ENCODE results near the gene SNAP29.
"Not testable (repeated sequence)": the region's sequence is repeated elsewhere in the genome, so short reads cannot be mapped to it uniquely, and the experiment has no call there.

SNAP29 gene

DNA sequence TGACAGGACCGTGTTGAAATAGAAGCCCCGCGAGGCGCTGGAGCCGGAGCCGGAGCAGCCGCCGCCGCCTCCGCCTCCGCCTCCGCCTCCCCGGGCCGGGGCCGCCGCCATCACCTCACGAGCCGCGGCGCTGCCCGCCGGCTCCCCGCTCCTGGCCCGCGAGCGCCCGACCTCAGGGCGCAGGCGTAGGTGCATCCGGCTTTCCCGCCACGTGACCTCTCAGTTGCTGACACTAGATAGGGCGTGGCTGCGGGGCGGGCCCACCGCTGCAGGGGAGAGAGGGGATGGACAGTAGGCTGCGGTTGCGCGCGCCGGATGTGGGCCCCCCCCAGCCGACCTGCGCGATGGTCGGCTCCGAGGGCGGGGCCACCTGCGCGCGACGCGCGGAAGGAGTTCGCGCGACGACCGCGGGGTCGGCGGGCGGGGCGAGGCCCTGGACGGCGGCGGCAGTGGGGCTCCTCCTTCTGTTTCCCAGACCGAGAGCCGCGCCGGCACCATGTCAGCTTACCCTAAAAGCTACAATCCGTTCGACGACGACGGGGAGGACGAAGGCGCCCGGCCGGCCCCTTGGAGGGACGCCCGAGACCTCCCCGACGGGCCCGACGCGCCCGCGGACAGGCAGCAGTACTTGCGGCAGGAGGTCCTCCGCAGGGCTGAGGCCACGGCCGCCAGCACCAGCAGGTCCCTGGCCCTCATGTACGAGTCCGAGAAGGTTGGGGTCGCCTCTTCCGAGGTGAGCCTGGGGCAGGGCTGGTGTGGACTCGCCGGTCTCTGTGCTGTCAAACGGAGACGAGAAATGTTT, at the start of gene SNAP29, which contains the start of gene PI4KA:
Gene SNAP29 (plus strand): TSS at position 393 of the 802 bp plus-strand sequence. CDS start 104 bp downstream, at position 497.
Gene PI4KA (minus strand): TSS at position 197 of the 802 bp plus-strand sequence. CDS start 86 bp downstream, at position 111.
- DNase-seq: peak; percentile 98

DNA sequence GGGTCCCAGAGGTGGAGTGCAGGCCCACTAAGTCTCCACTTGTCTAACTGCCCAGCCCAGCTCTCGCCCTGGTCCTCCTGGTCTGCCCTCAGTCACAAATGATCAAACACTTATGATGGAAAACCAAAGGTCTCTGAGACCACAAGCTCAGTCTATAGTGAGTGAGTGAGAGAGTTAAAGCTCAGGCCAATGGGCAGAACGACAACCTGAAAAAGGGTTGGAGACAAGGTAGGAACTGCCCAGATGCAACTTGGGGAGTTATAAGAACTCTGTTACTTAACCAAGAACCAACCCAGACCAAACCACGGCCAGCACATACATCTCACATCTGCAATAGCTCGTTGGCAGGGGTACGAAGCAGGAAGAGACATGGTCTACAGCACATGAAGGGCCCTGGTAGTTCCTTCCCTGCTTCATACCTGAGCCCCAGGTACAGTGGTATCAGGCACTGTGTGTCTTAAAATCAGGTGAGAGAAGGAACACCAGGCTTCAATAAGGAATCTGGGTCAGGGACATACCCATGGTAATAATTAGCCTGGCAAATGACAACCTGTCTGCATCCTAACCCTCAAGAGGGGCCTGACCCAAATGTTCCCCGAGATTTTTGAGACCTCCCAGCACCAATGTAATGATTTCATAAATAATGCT, 49.1 kb upstream of the SNAP29 start:
- no peak for DNase-seq

DNA sequence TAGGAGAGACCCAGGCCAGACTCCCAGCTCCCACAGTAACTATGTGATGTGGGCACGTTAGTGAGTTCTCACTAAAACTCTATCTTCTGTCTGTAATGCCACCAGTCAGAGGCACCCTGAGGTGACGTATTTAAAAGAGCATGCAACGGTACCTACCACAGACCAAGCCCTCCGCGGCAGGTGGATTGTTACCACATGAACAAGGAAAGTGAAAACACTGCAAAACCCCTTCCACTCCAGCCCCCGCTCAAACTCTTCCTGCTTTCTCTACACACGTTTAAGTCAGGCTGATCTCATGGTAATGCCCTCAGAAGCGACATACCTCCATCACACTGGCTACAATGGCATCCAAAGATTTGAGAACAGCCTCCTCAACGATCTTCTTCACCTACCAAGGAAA, 48.2 kb upstream of the SNAP29 start:
- DNase-seq: no peak

DNA sequence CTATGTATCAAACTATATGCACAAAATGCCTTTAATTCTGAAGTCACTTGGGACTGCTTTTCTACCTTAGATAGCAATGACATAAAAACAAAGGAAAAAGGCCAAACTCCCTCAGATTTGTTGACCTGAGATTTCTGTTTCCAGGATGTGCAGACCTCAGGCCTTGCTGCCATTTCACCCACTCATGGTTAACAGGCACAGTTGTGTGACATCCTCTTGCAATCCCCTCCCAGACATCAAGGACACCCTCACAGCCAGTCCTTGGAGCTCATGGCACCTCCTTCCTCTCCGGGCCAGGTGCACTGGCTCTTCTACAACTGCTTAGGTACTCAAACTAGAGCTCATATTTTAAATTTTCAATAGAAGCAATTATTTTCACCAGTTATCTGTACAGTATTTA, 47.6 kb upstream of the SNAP29 start:
- no peak for DNase-seq

DNA sequence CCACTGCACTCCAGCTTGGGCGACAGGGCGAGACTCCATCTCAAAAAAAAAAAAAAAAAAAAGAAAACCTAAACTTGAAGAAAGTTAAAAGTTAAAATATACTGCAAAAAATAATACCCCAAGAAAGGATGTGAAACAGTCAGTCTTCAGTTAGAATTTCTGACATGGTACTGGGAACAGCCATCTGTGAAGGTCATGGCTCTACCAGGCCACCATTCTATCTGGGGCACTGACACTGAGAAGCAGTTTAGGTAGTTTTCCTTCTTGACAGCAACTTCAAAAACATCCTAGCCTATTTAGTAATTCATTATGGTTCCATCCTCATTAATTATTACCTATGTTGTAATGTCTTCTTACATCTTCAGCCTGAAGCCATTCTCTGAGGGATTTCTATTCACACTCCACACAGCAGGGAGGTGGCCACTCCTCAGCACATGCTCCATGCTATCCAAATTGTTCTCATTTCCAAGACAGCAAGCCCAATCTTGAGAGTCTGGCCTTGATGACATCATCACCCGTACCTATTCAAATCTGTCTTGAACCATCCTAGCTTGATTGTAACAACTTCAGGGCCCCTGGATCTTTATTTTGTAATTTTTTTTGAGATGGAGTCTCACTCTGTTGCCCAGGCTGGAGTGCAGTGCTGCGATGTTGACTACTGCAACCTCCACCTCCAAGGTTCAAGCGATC, 46.7 kb upstream of the SNAP29 start:
- DNase-seq: no peak

DNA sequence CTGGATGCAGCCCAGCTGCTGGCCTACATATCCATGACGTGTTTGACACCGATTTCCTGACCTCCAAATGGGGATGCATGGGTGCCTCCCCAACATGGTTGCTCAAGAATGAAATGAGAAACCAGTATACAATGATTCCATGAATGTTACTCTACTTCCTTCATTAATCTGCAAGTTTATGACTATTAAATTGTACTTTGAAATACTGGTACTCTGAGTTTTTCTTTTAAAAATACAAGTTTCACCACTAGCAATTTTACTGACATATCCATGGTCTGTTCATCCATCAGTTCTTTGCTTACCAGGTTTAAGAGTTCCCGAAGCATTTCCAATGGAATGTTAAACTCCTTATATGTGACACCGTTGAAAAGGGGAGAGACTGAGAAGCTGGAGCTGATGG, 45.8 kb upstream of the SNAP29 start:
- no peak for DNase-seq

DNA sequence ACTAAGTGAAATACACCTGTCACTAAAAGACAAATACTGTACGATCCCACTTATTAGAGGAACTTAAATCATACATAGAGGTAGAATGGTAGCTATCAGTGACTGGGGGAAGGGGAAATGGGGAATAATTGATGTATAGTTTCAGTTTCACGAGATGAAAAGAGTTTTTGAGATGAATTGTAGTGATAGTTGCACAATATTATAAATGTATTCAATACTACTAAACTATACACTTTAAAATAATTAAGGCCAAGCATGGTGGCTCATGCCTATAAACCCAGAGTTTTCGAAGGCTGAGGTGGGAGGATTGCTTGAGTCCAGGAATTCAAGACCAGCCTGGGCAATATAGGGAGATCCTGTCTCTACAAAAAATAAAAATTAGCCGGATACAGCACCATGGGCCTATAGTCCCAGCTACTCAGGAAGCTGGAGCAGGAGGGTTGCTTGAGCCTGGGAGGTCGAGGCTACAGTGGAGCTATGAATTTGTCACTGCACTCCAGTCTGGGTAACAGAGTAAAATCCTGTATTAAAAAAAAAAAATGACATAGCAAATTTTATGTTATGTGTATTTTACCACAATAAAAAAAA, 44.5 kb upstream of the SNAP29 start:
- no peak for DNase-seq

DNA sequence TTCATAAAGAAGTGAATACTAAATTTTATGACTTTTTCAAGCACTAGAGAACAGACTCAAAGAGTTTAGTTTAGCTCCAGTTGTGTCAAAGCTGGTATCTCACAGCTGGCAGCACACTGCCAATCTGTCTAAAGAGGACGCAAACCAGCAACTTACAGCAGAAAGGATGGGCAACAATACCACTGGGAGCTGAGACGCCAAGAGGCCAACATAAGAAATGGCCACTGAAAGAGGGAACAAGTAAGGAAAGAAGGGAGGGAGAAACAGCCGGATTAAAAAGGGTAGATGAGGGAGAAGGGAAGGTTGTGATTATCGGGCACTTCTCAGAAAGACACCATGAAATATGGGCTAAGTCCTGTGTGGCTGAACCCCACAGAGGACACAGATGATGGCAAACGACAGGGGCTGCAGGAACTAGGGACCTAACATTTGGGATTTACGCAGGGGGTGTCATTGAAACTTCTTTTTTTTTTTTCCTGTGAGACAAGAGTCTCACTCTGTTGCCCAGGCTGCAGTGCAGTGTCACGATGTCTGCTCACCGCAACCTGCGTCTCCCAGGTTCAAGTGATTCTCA, 43.2 kb upstream of the SNAP29 start:
- DNase-seq: no peak

DNA sequence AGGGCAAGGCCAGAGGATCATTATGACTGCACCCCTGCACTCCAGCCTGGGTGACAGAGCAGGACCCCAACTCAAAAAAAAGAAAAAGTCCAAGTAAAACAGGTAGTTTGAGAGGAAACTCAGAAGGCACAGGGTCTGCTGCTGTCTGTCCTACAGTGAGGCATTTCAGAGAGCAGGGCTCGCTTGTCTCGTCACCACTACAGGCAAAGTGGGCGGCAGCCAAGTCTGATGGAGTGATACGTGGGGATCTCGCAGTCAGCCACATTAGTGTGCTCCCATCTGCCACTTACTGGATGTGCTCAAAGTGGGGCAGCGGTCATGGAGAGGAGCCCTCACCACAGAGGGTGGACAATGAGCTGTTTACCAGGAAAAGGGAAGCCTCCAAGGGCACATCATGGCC, 42.2 kb upstream of the SNAP29 start:
- no peak for DNase-seq

DNA sequence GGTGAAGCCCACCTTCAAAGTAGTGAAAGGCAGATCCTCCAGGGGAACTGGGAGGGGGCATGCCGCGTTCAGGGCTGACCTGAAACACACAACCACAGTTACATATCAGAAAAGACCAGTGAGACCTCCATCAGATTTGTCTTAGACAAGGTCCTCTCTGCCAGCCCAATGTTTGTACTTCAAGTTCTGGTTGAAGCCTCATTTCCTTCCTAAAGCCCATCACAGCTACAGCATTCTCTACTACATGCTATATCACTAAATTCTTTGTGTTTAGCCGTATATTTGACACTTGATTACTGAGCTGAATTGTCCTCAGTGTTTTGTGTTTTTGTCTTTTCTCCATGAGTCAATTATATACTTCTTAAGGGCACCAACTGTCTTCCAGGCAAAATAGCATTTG, 40.3 kb upstream of the SNAP29 start:
- no peak for DNase-seq

DNA sequence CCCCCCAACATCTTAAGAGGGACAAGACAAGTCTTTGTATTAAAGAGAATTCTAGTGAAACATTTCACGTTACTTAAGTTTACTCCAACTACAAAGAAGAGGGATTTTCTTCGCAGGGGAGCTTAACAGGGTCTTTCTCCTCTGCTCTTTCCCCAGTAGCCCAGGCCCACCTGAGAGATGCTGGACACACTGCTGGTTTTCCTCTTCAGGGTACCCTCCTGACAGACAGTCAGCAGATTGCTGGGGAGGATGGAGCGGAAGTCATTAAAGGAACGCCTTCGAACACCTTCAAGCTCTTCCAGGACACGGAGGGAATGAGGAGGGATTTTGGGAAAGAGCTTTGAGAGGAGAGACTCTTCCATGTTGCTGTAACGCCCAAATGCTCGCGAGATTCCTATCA, 39.3 kb upstream of the SNAP29 start:
- no peak for DNase-seq

DNA sequence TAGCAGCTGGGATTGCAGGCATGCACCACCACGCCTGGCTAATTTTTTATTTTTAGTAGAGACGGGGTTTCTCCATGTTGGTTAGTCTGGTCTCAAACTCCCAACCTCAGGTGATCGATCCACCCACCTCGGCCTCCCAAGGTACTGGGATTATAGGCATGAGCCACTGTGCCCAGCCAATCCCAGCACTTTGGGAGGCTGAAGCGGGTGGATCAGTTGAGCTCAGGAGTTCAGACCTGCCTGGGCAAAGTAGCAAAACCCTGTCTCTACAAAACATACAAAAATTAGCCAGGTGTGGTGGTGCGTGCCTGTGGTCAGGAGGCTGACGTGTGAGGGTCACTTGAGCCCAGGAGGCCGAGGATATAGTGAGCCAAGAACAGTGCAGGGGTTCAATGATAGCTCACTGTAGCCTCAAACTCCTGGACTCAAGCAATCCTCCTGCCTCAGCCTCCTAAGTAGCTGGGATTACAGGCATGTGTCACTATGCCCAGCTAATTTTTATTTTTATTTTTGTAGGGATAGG, 37.0 kb upstream of the SNAP29 start:
- not testable (repeated sequence) for DNase-seq

DNA sequence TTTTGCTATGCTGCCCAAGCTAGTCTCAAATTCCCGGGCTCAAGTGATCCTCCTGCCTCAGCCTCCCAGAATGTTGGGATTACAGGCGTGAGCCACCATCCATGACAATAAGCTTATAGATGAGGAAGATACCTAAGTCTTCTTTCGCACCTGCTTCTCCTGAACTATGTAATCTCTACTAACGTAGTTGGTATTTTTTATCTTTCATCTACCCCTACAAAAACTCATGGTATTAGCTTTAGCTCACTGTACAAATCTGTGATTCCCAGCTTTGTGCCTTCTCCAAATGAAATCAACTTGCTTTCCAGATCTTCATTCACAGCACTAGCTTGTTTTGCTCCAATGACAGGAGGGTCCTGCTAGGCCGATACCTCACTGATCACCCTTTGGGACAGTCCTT, 36.6 kb upstream of the SNAP29 start:
- no peak for DNase-seq

DNA sequence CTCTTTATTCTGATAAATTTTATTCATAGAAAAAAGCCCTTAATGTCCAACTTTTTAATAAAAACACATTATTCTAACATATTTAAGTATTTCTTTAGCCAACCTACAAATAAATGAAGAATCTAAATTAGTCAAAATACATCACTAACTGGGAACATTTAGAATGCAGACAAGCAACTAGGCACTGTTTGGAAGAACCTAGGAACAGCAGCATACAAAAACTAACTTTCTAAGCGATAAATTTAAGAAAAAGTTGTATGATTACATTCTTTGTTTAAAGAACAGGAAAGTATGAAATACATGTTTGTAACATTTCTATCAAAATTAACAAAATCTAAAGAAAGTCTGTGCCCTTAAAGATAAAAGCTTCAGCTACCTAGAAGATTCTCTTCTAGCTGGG, 35.5 kb upstream of the SNAP29 start:
- no peak for DNase-seq

DNA sequence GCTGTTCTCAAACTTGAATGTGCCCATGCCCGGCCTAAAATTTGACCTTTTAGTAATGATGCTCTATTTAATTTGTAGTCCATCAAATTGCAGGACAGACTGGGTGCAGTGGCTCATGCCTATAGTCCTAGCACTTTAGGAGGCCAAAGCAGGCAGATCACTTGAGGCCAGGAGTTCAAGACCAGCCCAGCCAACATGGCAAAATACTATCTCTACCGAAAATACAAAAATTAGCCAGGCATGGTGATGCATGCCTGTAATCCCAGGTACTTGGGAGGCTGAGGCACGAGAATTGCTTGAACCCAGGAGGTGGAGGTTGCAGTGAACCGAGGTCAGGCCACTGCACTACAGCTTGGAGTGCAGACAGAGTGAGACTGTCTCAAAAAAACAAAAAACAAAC, 33.6 kb upstream of the SNAP29 start:
- not testable (repeated sequence) for DNase-seq

DNA sequence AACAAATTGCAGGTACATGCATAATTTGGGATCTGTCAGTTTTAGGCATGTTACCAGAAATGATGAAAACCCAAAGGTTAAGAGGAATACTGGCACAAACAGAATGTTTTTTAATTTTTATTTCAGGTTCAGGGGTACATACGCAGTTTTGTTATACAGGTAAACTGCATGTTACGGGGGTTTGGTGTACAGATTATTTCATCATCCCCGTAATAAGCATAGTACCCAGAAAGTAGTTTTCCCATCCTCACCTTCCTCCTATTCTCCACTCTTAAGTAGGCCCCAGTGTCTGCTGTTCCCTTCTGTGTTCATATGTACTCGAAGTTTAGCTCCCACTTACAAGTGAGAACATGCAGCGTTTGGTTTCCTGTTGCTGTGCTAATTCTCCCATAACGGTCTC, 33.2 kb upstream of the SNAP29 start:
- no peak for DNase-seq

DNA sequence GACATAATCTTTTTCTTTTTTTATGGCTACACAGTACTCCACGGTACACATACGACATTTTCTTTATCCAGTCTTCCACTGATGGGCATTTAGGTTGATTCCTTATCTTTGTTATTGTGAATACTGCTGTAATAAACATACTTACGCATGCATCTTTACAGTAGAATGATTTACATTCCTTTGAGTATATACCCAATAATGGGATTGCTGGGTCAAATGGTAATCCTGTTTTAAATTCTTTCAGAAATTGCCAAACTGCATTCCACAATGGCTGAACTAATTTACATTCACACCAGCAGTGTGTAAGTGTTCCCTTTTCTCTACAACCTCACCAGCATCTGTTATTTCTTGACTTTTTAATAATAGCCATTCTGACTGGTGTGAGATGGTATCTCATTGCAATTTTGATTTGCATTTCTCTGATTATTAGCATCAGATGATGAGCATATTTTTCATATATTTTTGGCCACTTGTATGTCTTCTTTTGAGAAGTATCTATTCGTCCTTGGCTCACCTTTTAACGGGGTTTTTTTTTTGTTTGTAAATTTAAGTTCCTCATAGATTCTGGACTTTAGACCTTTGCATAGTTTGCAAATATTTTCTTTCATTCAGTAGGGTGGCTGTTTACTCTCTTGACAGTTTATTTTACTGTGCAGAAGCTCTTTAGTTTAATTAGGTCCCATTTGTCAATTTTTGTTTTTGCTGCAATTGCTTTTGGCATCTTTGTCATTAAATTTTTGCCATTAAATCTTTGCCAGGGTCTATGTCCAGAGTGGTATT, 32.2 kb upstream of the SNAP29 start:
- DNase-seq: not testable (repeated sequence)

DNA sequence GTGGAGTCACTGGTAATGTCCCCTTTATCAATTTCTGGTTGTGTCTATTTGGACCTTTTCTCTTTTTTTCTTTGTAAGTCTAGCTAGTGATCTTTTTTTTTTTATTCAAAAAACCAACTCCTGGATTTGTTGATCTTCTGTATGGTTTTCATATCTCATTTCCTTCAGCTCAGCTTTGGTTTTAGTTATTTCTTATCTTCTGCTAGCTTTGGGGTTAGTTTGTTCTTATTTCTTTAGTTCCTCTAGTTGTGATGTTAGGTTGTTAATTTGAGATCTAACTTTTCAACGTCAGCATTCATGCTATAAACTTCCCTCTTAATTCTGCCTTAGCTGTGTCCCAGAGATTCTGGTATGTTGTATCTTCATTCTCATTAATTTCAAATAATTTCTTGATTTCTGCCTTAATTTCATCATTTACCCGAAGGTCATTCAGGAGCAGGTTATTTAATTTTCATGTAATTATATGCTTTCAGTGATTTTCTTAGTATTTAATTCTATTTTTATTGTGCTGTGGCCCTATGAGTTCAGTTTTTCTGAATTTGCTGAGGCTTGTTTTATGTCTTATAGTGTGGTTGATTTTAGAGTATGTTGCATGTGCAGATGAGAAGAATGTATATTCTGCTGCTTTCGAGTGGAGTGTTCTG, 29.2 kb upstream of the SNAP29 start:
- no peak for DNase-seq

DNA sequence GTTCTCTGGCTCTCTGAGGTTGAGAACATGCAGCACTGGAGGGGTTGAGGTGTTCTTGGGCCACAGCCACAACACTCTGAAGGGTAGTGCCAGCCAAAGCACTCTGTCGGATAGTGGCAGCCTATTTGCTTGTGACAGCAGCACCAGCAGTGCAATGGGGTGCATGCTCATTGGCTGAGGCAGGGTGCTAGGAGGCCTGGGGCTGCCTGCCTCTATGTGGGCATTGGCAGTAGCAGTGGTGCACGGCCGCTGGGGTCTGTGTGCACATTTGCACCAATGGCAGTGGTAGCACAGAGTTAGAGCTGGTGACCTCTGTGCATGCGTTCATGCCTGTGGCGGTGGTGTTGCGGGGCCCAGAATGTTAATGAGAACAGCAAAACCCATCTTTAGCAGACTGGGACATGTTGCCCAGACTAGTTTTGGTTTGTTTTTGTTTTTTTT, 25.6 kb upstream of the SNAP29 start:
- DNase-seq: no peak

DNA sequence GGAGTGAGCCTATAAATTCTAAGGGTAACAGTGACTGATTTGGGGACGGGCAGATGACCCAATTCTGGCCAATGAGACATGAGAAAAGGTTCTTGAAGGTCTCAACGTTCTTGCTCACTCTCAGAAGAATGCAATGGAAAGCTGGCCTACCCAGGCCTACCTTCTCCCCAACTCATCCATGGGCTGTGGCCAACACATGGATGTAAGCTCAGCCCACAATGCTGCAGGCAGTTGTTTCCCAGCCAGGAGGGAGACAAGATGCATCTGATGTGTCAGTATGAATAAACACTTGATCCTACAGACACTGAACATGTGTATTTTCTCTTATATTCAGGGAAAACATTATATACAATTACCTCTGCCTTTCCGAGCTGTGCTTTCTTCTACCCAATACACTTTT, 24.6 kb upstream of the SNAP29 start:
- no peak for DNase-seq

DNA sequence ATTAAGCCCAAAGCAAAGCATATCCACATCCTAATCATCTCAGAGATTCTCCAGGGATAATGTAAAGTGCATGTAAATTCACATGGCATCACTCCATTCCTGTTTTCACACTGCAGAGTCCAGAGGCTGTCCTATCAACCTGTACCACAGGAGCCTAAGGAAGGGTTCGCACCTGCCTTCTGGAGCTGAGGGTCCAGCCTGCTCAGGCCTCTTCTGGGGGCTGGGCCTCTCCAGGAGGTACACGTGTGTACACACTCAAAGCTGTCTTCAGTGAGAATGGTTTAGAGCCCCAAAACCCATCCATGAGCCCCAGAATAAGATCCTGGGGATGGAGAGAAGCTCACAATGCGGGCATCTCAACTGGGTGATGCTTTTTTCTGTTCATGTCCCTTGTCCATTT, 24.1 kb upstream of the SNAP29 start:
- no peak for DNase-seq

All from activated naive CD4-positive, alpha-beta T cell treated with Interleukin-2 at 50 U/mL for 16 hours (primary cell).